Trophoblast cell (in vitro differentiated cells and primary cell): Measurements from ENCODE around the gene CHERP.

ENCODE experiments used
- DNase-seq, 2 donors: peaks; one replicate each; pipeline ENCODE4 v3.0.0-alpha.2; 2016
- H2AFZ ChIP-seq: 2 replicates; pipeline ENCODE4 v1.6.1; 2013; ENCODE audit warnings: low read length, moderate library complexity, mild to moderate bottlenecking; ENCODE audit not compliant: insufficient read depth, poor library complexity
- H2AK5ac ChIP-seq: 2 replicates; pipeline ENCODE4 v1.6.1; 2013; ENCODE audit warnings: mild to moderate bottlenecking, low read length
- H2BK120ac ChIP-seq: 2 replicates; pipeline ENCODE4 v1.6.1; 2013; ENCODE audit warnings: low read length, mild to moderate bottlenecking, moderate library complexity; ENCODE audit not compliant: insufficient read depth, poor library complexity
- H2BK12ac ChIP-seq: 2 replicates; pipeline ENCODE4 v1.6.1; 2013; ENCODE audit warnings: mild to moderate bottlenecking, low read length, moderate library complexity
- H2BK5ac ChIP-seq: 2 replicates; pipeline ENCODE4 v1.6.1; 2013; ENCODE audit warnings: low read length, low read depth, moderate library complexity, mild to moderate bottlenecking; ENCODE audit not compliant: poor library complexity
- H3K14ac ChIP-seq: 2 replicates; pipeline ENCODE4 v1.6.1; 2013; ENCODE audit warnings: mild to moderate bottlenecking, low read length
- H3K18ac ChIP-seq: 2 replicates; pipeline ENCODE4 v1.6.1; 2013; ENCODE audit warnings: mild to moderate bottlenecking, low read length
- H3K23ac ChIP-seq: 2 replicates; pipeline ENCODE4 v1.6.1; 2013; ENCODE audit warnings: low read length
- H3K27ac ChIP-seq: 2 replicates; pipeline ENCODE4 v1.5.1; 2013; ENCODE audit warnings: low read depth, mild to moderate bottlenecking, inconsistent platforms, low read length, moderate library complexity
- H3K27me3 ChIP-seq: 2 replicates; pipeline ENCODE4 v1.6.1; 2013; ENCODE audit warnings: inconsistent platforms, mild to moderate bottlenecking, low read length, moderate library complexity; ENCODE audit not compliant: insufficient read depth
- H3K36me3 ChIP-seq, 2 experiments: 1 replicate in 1 of 2; 2 replicates in 1 of 2; pipeline ENCODE4 v1.6.1; 2013; ENCODE audit warnings: low read length in 2 of 2, mild to moderate bottlenecking in 2 of 2, moderate library complexity in 1 of 2; ENCODE audit not compliant: insufficient read depth in 2 of 2, control insufficient read depth in 1 of 2
- H3K4ac ChIP-seq: 2 replicates; pipeline ENCODE4 v1.6.1; 2013; ENCODE audit warnings: low read depth, mild to moderate bottlenecking, low read length, moderate library complexity
- H3K4me1 ChIP-seq, 2 experiments: 1 replicate in 1 of 2; 2 replicates in 1 of 2; pipeline ENCODE4 v1.6.1; 2013; ENCODE audit warnings: low read length in 2 of 2, mild to moderate bottlenecking in 2 of 2, moderate library complexity in 1 of 2; ENCODE audit not compliant: insufficient read depth in 2 of 2, control insufficient read depth in 1 of 2
- H3K4me2 ChIP-seq: 2 replicates; pipeline ENCODE4 v1.6.1; 2013; ENCODE audit warnings: inconsistent platforms, mild to moderate bottlenecking, low read length, moderate library complexity
- H3K4me3 ChIP-seq: 2 replicates; pipeline ENCODE4 v1.5.1; 2013; ENCODE audit warnings: mild to moderate bottlenecking, low read depth, low read length, inconsistent platforms
- H3K79me1 ChIP-seq: one replicate; pipeline ENCODE4 v1.6.1; 2013; ENCODE audit warnings: low read length
- H3K79me2 ChIP-seq: 2 replicates; pipeline ENCODE4 v1.6.1; 2013; ENCODE audit warnings: low read length, mild to moderate bottlenecking; ENCODE audit not compliant: control insufficient read depth, insufficient read depth, poor library complexity
- H3K9ac ChIP-seq: 2 replicates; pipeline ENCODE4 v1.6.1; 2013; ENCODE audit warnings: mild to moderate bottlenecking, low read length
- H3K9me3 ChIP-seq: 2 replicates; pipeline ENCODE4 v1.6.1; 2013; ENCODE audit warnings: low read depth, mild to moderate bottlenecking, control low read depth, inconsistent platforms, low read length; ENCODE audit not compliant: insufficient read depth
- H4K12ac ChIP-seq: 2 replicates; pipeline ENCODE4 v1.6.1; 2013; ENCODE audit warnings: low read depth, mild to moderate bottlenecking, low read length, moderate library complexity
- H4K8ac ChIP-seq: 2 replicates; pipeline ENCODE4 v1.6.1; 2013; ENCODE audit warnings: low read depth, mild to moderate bottlenecking, low read length, moderate library complexity
- H4K91ac ChIP-seq: one replicate; pipeline ENCODE4 v1.6.1; 2013; ENCODE audit warnings: low read depth, mild to moderate bottlenecking, low read length, moderate library complexity
- WGBS: extraction: QIAGEN DNeasy Blood & Tissue Kit; methylation state at CpG from one replicate; pipeline ENCODE4 v1.1.7; 2013; ENCODE audit warnings: missing lambda C conversion rate; ENCODE audit not compliant: insufficient read length, insufficient coverage; ENCODE audit errors: extremely low coverage; 5-methylcytosine and 5-hydroxymethylcytosine counted together

CHERP gene

DNA sequence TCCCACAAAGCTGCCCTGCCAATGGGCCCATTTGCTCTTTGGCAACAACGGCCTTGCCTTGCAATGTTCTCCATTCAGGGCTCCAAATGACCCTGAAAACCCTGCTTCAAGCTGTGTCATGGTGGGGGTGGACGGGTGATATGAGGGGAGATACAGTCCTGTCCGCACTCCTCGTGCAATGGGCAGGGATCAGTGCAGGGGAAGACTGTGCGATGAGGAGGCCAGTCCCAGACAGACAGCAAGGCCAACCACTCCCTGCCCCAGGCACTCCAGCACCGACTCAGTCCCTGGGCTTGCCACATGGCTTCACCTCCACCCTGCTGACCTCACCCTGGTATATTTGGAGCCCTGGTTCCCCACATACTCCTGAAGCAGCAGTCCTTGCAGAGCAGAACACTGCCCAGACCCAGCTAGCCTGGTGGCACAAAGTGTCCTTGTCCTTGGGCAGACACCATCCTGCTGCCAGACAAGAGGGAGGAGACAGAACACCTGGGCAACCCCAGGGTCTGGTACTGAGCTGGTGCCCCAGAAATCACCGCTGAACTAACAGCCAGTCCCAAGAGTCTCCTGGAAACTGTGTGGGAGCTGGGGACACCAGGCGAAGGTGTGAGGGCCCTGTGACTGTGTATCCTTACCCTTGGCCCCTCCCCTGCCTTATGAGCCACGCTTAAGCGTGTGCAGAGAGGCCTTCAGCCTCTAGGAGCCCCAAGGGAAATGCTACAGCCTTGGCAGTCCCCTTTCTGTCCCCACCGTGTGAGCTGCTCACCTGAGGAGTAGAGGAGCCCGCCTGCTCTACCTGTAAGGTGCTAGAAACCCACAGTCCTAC is 39.1 kb upstream of the CHERP start:
- Histone ChIP-seq H3K79me2 (peaks cover 9% of the 10 kb centered on the region), H2AFZ (no peak overlapping the region), H2BK12ac (no peak overlapping the region), H3K14ac (no peak overlapping the region), H2BK120ac (no peak overlapping the region), H3K36me3 (peaks cover 24 to 26% of the 10 kb centered on the region in 2 experiments), H4K8ac (peak overlapping the region; percentile 6), H3K79me1 (peaks cover 2% of the 10 kb centered on the region), H2BK5ac (peak overlapping the region; percentile 19), H4K91ac (peak overlapping the region; percentile 1), H2AK5ac (no peak overlapping the region), H3K4me3 (no peak overlapping the region), H3K4ac (peak overlapping the region; percentile 34), H3K27ac (peak overlapping the region; percentile 54), H4K12ac (peak overlapping the region; percentile 0), H3K9me3 (peaks cover 2% of the 10 kb centered on the region), H3K9ac (no peak overlapping the region), H3K4me2 (no peak overlapping the region), H3K23ac (no peak overlapping the region), H3K27me3 (no peaks in the 10 kb centered on the region), H3K18ac (no peak overlapping the region), H3K4me1 (peaks cover 34 to 40% of the 10 kb centered on the region in 2 experiments)
- no peak for DNase-seq
- no CpG with 5 or more reads among the region's 12 CpGs for WGBS

DNA sequence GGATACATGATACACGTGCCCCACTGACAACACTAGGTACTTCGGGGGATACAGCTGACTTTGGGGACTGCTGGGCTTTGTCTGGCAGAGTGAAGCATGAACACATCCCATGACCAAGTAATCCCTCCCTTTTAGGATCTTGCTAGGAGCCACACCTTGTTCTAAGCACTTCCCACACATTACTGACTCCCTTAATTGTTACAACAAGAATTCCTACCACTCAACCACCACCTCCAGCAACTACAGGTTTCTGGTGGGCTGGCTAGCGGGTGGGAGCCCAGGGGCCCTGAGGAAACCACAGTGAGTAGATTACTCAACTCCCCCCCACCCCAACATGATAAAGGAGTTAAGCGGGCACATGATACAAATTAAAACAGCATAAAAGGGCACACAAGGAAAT is 37.1 kb upstream of the CHERP start:
- H3K18ac ChIP-seq = no peak overlapping the region
- H3K4me1 ChIP-seq = peaks cover 24 to 29% of the 10 kb centered on the region in 2 experiments
- H3K4me2 ChIP-seq = no peak overlapping the region
- H2BK120ac ChIP-seq = no peak overlapping the region
- no peak overlapping the region for H3K4me3 ChIP-seq
- H4K8ac ChIP-seq = no peak overlapping the region
- no peak overlapping the region for H2AK5ac ChIP-seq
- H3K79me2 ChIP-seq = peaks cover 6% of the 10 kb centered on the region
- H2AFZ ChIP-seq = no peak overlapping the region
- H4K12ac ChIP-seq = no peak overlapping the region
- no peak overlapping the region for H3K9ac ChIP-seq
- peaks cover 2% of the 10 kb centered on the region for H3K79me1 ChIP-seq
- no peak overlapping the region for H3K4ac ChIP-seq
- peaks cover 36 to 41% of the 10 kb centered on the region in 2 experiments for H3K36me3 ChIP-seq
- no peaks in the 10 kb centered on the region for H3K27me3 ChIP-seq
- H4K91ac ChIP-seq = no peak overlapping the region
- H3K27ac ChIP-seq = no peak overlapping the region
- WGBS = no CpG with 5 or more reads among the region's 4 CpGs
- H2BK12ac ChIP-seq = no peak overlapping the region
- no peak overlapping the region for H2BK5ac ChIP-seq
- no peak for DNase-seq
- no peak overlapping the region for H3K14ac ChIP-seq
- no peak overlapping the region for H3K23ac ChIP-seq
- H3K9me3 ChIP-seq = peaks cover 2% of the 10 kb centered on the region

DNA sequence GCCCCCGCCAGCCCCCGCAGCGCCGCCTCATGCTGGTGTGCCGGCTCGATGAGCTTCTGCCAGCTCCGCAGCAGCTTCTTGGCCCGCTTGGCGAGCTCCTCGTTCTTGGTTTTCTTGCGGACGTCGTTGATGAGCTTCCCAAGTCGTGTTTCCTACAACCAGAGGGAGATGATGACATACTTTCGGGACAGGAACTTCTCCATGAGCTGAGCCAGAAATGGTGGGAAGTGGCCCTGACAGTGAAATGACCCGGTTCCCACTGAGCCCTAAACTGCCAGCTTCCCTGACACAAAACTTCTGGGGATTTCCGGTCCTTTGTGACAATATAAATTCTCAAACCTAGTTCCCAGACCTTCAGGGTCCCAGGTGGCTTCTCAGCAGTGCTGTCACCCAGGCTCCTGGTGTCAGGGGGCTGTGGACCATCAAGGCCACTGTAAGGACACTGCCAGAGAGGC is 35.3 kb upstream of the CHERP start:
- Histone ChIP-seq H2AK5ac (no peak overlapping the region), H4K8ac (no peak overlapping the region), H3K4me2 (no peak overlapping the region), H2BK5ac (no peak overlapping the region), H3K79me1 (peaks cover 5% of the 10 kb centered on the region), H2BK120ac (no peak overlapping the region), H3K23ac (no peak overlapping the region), H3K27me3 (no peaks in the 10 kb centered on the region), H3K4me3 (no peak overlapping the region), H3K79me2 (peaks cover 11% of the 10 kb centered on the region), H3K36me3 (peaks cover 36 to 43% of the 10 kb centered on the region in 2 experiments), H4K91ac (no peak overlapping the region), H3K4me1 (peaks cover 15 to 27% of the 10 kb centered on the region in 2 experiments), H3K4ac (no peak overlapping the region), H4K12ac (no peak overlapping the region), H2AFZ (no peak overlapping the region), H2BK12ac (no peak overlapping the region), H3K18ac (no peak overlapping the region), H3K27ac (no peak overlapping the region), H3K9me3 (peaks cover 2% of the 10 kb centered on the region), H3K14ac (no peak overlapping the region), H3K9ac (peak overlapping the region; percentile 16)
- no CpG with 5 or more reads among the region's 17 CpGs for WGBS
- DNase-seq = no peak

DNA sequence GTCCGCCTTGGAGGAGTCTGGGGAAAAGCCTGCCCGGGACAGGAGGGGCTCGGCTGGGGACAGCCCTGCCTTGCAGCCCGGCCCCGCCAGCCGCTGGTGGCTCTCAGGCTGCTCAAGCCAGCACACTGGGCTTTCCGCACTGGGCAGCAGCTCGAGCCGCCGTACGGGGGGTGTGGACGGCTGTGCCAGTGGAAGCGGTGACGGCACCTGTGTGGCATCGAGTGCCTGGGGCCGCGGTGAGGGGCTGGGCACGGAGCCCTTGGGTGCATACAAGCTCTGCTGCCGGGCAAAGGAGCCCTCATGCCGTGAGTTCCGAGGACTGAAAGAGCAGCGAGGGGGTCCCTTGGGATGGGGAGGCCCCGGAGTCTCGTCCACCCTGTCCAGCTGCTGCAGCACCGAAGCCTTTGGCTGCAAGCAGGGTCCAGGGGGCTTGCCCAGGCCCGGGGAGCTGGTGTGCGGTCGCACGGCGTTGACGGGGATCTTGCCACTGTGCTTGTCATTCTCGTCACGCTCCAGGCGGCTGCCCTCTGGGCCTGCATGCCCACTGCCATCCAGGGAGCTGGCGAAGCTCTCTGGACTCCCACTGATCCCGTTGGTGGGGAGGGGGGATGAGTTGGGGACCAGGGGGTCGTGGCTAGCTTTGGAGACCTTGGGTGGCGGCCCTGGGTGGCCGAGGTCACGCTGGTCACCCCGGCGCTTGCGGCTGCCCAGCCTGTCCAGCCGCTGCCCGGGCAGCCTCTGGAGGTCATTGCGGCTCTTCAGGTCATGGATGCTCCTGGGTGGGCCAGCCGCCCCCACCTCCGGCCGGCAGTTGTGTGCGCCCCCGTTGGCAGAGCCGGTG is 34.7 kb upstream of the CHERP start:
- no peak overlapping the region for H4K12ac ChIP-seq
- WGBS = no CpG with 5 or more reads among the region's 52 CpGs

More for the DNA sequence above, 34.7 kb upstream of the CHERP start:
- H3K9me3 ChIP-seq = peaks cover under 1% of the 10 kb centered on the region
- no peaks in the 10 kb centered on the region for H3K27me3 ChIP-seq
- H4K91ac ChIP-seq = no peak overlapping the region
- H3K4ac ChIP-seq = no peak overlapping the region
- H3K4me1 ChIP-seq = peaks cover 8 to 21% of the 10 kb centered on the region in 2 experiments
- H3K18ac ChIP-seq = no peak overlapping the region
- no peak overlapping the region for H3K9ac ChIP-seq
- no peak overlapping the region for H2AFZ ChIP-seq
- H3K14ac ChIP-seq = no peak overlapping the region
- no peak for DNase-seq
- H2AK5ac ChIP-seq = no peak overlapping the region
- no peak overlapping the region for H3K4me3 ChIP-seq
- H3K27ac ChIP-seq = no peak overlapping the region
- H3K4me2 ChIP-seq = no peak overlapping the region
- no peak overlapping the region for H3K23ac ChIP-seq
- H3K79me1 ChIP-seq = peaks cover 8% of the 10 kb centered on the region
- no peak overlapping the region for H2BK12ac ChIP-seq
- no peak overlapping the region for H2BK120ac ChIP-seq
- no peak overlapping the region for H4K8ac ChIP-seq
- H3K79me2 ChIP-seq = peaks cover 12% of the 10 kb centered on the region
- no peak overlapping the region for H2BK5ac ChIP-seq
- H3K36me3 ChIP-seq = peaks cover 36 to 43% of the 10 kb centered on the region in 2 experiments
